Measurements from ENCODE around the gene SLC27A2.
"Not testable (repeated sequence)": the region's sequence is repeated elsewhere in the genome, so short reads cannot be mapped to it uniquely, and the experiment has no call there.

Gene SLC27A2

GRCh38 chr15:50162969-50163718, 18.9 kb upstream of the SLC27A2 start:
- in situ Hi-C loops (cut with MboI; ENCODE audit: low sequenced_read_pairs): no loop called here

GRCh38 chr15:50163719-50164410, 18.1 kb upstream of the SLC27A2 start:
- in situ Hi-C loops (cut with MboI; ENCODE audit: low sequenced_read_pairs): no loop called here

- in situ Hi-C loops (cut with MboI; ENCODE audit: low sequenced_read_pairs): no loop called here
These were observed 17.5 kb upstream of the SLC27A2 start for GRCh38 chr15:50164458-50164857.

- in situ Hi-C loops (cut with MboI; ENCODE audit: low sequenced_read_pairs): no loop called here
These were observed 15.8 kb upstream of the SLC27A2 start for GRCh38 chr15:50166216-50166615.

- in situ Hi-C loops (cut with MboI; ENCODE audit: low sequenced_read_pairs): no loop called here
These were observed 14.9 kb upstream of the SLC27A2 start for GRCh38 chr15:50167110-50167509.

GRCh38 chr15:50168379-50168778, 13.6 kb upstream of the SLC27A2 start:
- in situ Hi-C loops (cut with MboI; ENCODE audit: low sequenced_read_pairs): no loop called here

GRCh38 chr15:50168783-50169411, 13.1 kb upstream of the SLC27A2 start:
- in situ Hi-C loops (cut with MboI; ENCODE audit: low sequenced_read_pairs): no loop called here

- in situ Hi-C loops (cut with MboI; ENCODE audit: low sequenced_read_pairs): not testable (repeated sequence)
These were observed 9.6 kb upstream of the SLC27A2 start for GRCh38 chr15:50172360-50172895.

- in situ Hi-C loops (cut with MboI; ENCODE audit: low sequenced_read_pairs): no loop called here
These were observed 5.1 kb upstream of the SLC27A2 start for GRCh38 chr15:50176869-50177268.

GRCh38 chr15:50180091-50180490, 1.9 kb upstream of the SLC27A2 start:
- in situ Hi-C loops (cut with MboI; ENCODE audit: low sequenced_read_pairs): no loop called here

GRCh38 chr15:50180582-50180981, 1.4 kb upstream of the SLC27A2 start:
- in situ Hi-C loops (cut with MboI; ENCODE audit: low sequenced_read_pairs): no loop called here

- in situ Hi-C loops (cut with MboI; ENCODE audit: low sequenced_read_pairs): no loop called here
These were observed 611 bp upstream of the SLC27A2 start for GRCh38 chr15:50181201-50181968.

- in situ Hi-C loops (cut with MboI; ENCODE audit: low sequenced_read_pairs): no loop called here
These were observed 420 bp downstream of the SLC27A2 start for GRCh38 chr15:50182219-50183013.

- in situ Hi-C loops (cut with MboI; ENCODE audit: low sequenced_read_pairs): no loop called here
These were observed 1.3 kb downstream of the SLC27A2 start for GRCh38 chr15:50183112-50183794.

- in situ Hi-C loops (cut with MboI; ENCODE audit: low sequenced_read_pairs): no loop called here
These were observed 3.0 kb downstream of the SLC27A2 start for GRCh38 chr15:50184863-50185504.

- in situ Hi-C loops (cut with MboI; ENCODE audit: low sequenced_read_pairs): no loop called here
These were observed 4.1 kb downstream of the SLC27A2 start for GRCh38 chr15:50186090-50186489.

- in situ Hi-C loops (cut with MboI; ENCODE audit: low sequenced_read_pairs): no loop called here
These were observed 4.8 kb downstream of the SLC27A2 start for GRCh38 chr15:50186752-50187151.

- in situ Hi-C loops (cut with MboI; ENCODE audit: low sequenced_read_pairs): no loop called here
These were observed 5.5 kb downstream of the SLC27A2 start for GRCh38 chr15:50187525-50187924.

- in situ Hi-C loops (cut with MboI; ENCODE audit: low sequenced_read_pairs): no loop called here
These were observed 6.0 kb downstream of the SLC27A2 start for GRCh38 chr15:50187997-50188396.

Measured in HL-60/S4 (cell line).